GM19324 (cell line): Measurements from ENCODE around the gene LIN28B.
"Not testable (repeated sequence)": the region's sequence is repeated elsewhere in the genome, so short reads cannot be mapped to it uniquely, and the experiment has no call there.

Experiments
- ATAC-seq: cut with Tn5 transposase; IDR thresholded peaks from one replicate; pipeline ENCODE4 v1.9.1; 2021; ENCODE audit warnings: mild to moderate bottlenecking, moderate library complexity; ENCODE audit not compliant: unreplicated experiment, low FRiP score

LIN28B gene

GRCh38 chr6:105058846-105059245 lies 101.9 kb downstream of the LIN28B start:
- ATAC-seq, result no peak

DNA sequence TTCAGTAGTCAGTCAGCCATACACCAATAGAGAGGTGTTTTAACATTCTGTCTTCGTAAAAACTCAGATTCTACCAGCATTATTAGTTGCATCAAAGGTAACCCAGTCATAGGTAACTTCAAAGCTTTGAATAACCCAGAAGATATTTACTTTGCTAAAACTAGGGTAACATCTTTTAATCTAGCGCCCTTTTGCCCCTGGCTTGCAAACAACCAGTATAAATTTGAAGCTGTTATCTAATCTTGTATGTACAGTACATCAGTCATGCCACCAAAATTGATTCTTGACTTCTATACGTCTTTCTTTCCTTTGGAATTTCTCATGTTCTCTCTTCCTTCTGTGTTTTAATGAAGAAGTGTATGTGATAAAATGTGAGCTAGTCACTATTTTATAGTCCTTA lies 109.3 kb downstream of the LIN28B start:
- ATAC-seq, result no peak

- no peak for ATAC-seq
Observed at GRCh38 chr6:105066836-105067235, 109.9 kb downstream of the LIN28B start.

- ATAC-seq, result no peak
Observed at GRCh38 chr6:105067329-105067728, 110.4 kb downstream of the LIN28B start.

- ATAC-seq, result no peak
Observed at GRCh38 chr6:105068407-105068806, 111.5 kb downstream of the LIN28B start.

DNA sequence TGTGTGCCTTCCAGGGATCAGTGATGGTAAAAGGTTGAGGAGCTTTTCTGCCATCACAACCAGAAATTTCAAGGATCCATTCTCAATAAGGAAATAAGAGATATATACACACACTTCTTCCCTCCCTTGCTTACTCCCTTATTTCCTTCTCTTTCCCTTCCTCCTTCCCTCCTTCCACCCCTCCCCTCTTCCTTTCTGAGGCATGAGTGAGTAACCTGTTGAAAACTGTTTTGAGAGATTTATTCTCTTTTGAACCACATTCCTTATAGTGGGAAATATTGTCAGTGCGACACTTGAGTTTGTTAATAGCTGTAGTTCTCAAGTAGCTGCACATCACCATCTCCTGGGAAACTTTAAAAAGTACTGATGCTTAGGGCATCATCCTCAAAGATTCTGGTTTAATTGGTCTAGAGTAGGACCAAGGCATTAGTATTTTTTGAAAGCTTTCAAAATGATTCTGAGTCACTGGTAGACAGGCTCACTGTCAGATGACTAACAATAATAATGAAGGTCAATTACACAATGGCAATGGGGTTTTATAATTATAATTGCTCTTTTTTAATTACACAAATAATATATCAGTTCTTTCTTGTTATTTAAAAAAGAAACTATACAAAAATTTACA lies 113.0 kb downstream of the LIN28B start:
- no peak for ATAC-seq

DNA sequence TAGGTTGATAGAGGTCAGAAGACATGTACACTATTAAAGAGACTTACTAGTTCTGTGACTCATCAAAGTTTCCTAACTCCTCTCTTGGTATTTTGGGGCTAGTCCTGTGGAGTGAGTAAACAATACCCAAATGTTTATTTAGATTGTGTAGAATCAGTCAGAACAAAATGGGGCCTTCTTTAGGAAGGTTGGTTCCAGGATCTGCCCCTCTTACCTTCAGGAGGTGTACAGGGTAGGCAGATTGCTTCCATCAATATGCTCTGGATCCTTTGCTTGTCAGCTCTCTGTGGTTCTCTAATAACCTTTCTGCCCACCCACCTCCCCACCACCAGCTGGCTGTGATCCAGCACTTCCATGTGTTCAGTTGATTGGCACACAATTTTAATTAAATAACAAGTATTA lies 115.9 kb downstream of the LIN28B start:
- ATAC-seq, result no peak

- ATAC-seq, result no peak
Observed at GRCh38 chr6:105075210-105075609, 118.3 kb downstream of the LIN28B start.

- ATAC-seq, result not testable (repeated sequence)
Observed at GRCh38 chr6:105076418-105076817, 119.5 kb downstream of the LIN28B start.

DNA sequence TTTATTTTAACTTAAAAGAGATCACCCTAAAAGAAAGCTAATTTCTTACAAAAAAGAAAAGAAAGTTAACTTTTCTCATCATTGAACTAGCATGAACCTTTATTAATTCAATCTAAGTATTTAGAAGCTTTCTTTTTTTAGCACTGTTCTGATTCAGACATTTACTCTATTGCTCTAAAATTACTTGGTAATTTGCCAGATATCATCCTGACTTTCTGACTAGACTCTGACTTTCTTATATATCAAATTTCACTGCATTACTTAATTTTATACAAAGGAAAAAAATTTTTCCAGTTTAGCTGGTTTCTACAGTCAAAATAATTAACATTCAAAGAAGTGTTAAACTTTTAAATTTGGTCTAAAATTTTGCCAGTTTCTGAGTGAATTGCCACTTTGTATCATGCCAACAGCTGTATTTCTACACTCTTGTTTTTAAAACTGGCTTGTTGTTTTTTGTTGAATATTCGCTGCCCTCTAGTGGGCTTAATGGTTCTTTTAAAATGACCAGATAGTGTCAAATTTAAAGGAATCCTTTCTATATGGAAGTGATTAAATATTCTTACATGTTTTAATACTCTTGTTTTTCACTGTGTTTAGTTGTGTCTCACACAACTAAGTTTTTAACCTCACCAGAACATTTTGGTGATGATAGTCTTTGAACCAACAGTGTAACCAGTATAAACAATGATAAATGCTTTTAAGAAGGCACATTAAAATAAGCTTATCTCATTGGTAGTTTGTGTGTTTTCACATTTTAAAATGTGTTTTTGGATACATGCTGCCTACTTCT lies 120.9 kb downstream of the LIN28B start:
- no peak for ATAC-seq

DNA sequence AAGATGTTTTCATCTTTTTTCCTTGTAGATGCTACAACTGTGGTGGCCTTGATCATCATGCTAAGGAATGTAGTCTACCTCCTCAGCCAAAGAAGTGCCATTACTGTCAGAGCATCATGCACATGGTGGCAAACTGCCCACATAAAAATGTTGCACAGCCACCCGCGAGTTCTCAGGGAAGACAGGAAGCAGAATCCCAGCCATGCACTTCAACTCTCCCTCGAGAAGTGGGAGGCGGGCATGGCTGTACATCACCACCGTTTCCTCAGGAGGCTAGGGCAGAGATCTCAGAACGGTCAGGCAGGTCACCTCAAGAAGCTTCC lies 121.4 kb downstream of the LIN28B start:
- no peak for ATAC-seq

- no peak for ATAC-seq
Observed at GRCh38 chr6:105080279-105080678, 123.4 kb downstream of the LIN28B start.

GRCh38 chr6:105081662-105082061 lies 124.8 kb downstream of the LIN28B start:
- ATAC-seq, result not testable (repeated sequence)

- ATAC-seq, result no peak
Observed at GRCh38 chr6:105087571-105088211, 130.8 kb downstream of the LIN28B start.

GRCh38 chr6:105091140-105091829 lies 134.4 kb downstream of the LIN28B start:
- ATAC-seq, result no peak

DNA sequence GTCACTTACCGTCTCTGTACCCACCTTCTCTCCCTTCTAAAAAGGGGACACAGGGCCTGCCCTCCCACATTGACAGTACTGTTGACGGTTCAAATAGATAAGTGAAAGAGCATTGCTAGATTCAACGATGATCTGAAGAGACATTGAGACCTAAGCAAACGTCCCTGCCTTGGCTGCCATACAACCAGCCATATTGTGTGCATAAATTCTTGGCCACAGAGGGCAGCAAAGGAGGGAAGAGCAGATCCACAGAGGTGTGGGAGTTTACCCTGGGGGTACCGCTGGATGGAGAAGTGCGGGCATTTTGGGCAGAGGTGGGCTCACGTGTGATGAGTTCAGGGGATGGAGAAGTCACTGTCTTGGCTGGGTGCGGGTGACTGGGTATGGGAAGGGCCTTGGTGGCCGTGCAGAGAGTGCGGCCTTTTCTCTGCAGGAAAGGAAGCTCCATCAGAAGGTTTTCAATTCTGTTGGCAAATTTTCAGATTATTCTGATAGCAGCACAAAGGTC lies 137.3 kb downstream of the LIN28B start:
- ATAC-seq, result no peak

DNA sequence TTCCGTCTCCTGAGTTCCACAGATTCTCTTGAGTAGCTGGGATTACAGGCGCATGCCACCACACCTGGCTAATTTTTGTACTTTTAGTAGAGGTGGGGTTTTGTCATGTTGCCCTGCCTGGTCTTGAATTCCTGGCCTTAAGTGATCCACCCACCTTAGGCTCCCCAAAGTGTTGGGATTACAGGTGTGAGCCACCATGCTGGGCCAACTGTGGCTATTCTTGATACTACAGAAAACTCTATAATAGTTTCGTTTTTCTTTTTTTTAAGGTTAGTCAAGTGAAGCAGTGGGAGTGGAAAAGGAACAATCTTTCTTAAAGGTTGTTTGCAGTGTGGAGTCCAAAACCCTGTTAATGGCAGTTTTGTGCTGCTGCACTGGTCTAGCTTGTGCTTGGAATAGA lies 138.2 kb downstream of the LIN28B start:
- no peak for ATAC-seq

GRCh38 chr6:105097288-105097687 lies 140.4 kb downstream of the LIN28B start:
- ATAC-seq, result no peak

DNA sequence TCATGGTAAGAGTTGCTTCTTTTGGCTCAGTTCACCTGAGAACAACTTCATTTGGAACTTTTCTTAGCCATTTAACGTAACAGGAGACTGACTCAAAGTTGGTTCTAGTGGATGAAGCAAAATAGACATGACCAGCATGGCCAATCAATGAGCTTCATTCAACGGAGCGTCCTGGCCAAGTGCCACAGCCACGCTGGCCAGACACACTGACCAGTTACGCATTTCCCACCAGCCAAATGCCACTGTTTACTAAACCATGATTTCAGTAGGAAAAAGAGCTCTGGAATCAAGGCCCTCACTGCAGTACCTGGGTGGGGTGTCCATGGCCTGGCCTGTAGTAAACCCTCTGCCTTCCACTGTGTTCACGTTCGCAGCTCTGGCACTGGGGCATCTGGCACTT lies 142.5 kb downstream of the LIN28B start:
- ATAC-seq, result no peak

DNA sequence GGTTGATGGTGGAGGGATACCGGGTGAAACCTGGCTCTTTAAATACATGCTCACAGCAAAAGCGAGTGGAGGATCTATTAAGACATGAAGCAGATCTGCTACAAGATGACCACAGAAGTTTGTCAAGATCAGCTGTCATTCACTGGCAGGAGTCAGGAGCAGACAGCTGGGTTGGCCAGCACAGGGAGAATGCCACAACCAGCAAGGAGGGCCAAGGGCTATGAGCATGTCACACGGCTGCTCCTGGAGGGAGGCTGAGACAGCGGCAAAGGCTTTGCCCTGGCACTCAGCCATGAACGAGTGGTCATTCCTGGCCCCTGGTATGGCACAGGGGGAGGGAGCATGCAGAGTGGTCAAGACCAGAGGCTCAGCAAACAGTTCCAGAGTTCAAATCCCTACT lies 145.3 kb downstream of the LIN28B start:
- ATAC-seq, result no peak

DNA sequence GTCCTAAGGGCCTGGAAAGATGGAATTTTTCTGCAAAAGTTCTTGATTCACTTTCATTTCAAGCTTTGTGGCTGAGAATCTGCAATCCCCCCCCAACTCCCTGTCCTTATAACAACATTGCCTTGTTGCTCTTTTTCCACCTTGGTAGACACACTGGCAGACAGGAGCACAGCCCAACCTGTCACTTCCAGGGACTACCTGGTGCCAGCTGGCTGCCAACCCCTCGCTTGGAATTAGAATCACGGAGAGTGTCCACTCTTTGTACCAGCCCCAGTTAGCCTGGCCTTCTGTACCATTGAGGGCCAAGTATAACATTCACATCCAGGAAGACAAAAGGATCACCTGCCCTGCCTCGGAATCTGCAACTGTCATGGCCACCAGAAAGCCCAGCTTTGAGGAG lies 148.2 kb downstream of the LIN28B start:
- ATAC-seq, result no peak
